K562 (cell line): ENCODE data around the gene PNMA3. TPM values are rescaled to one million over a fixed set of nuclear protein-coding genes. Genes with fewer than 3 reads are reported as not detected.

ENCODE experiments used
- ATAC-seq: fragments of 200-7000 bp; cut with Tn5 transposase; 3 replicates; pipeline ENCODE4 v1.9.1; 2020; ENCODE audit warnings: moderate library complexity
- BruUV-seq: library from RNA; stranded (reverse); fragments of 400-500 nt; replicated peaks from 2 replicates; lab custom pipeline; 2021; lab: Mats Ljungman, UMichigan
- CTCF ChIA-PET: fragments of 300-600 bp; formaldehyde crosslinking; extraction: SDS; loops from one replicate; lab custom pipeline; 2021; ENCODE audit warnings: low intra/inter-chr PET ratio; lab: Yijun Ruan, JAX
- POLR2A ChIA-PET: fragments of 300-600, 350-650 bp; sonication (Branson Sonifier 250); formaldehyde crosslinking; extraction: SDS; loops from one replicate; lab custom pipeline; 2021; ENCODE audit warnings: antibody characterized with exemption, inconsistent platforms; lab: Yijun Ruan, JAX
- DNase-seq, 4 experiments: peaks; one replicate each; pipeline versions ENCODE4 v3.0.0 to v3.0.0-alpha.2; 2011 to 2018; ENCODE audit warnings: low spot score in 3 of 4, mixed read lengths in 3 of 4; ENCODE audit errors: extremely low read depth in 1 of 4
- FAIRE-seq: peaks from 2 replicates; lab custom pipeline; 2011; peaks lifted over from hg19 to GRCh38; lab: Jason Lieb, UNC
- H2AFZ ChIP-seq: 2 replicates; pipeline ENCODE4 v1.6.0; 2011; ENCODE audit warnings: low read depth, low read length, control low read depth, inconsistent platforms
- H3K27ac ChIP-seq: fragments of 200-600 bp; 3 replicates; pipeline ENCODE4 v1.8.0; 2011; ENCODE audit warnings: low read depth, mild to moderate bottlenecking, control low read depth, inconsistent platforms, low read length, moderate library complexity, mixed read lengths; ENCODE audit errors: extremely low read depth
- H3K27me3 ChIP-seq, 2 experiments: fragments of 300-600 bp in 1 of 2; 2 replicates in 1 of 2; 3 replicates in 1 of 2; pipeline versions ENCODE4 v1.6.0 to v1.8.0; 2011; ENCODE audit warnings: inconsistent platforms in 2 of 2, low read length in 2 of 2, mild to moderate bottlenecking in 1 of 2, mixed read lengths in 1 of 2, moderate library complexity in 1 of 2; ENCODE audit not compliant: control insufficient read depth in 2 of 2, insufficient read depth in 2 of 2
- H3K36me3 ChIP-seq: fragments of 300-600 bp; 3 replicates; pipeline ENCODE4 v1.8.0; 2011; ENCODE audit warnings: mild to moderate bottlenecking, low read length, inconsistent platforms; ENCODE audit not compliant: control insufficient read depth, insufficient read depth
- H3K4me1 ChIP-seq, 2 experiments: fragments of 200-600 bp in 1 of 2; replicated peaks in 1 of 2; 2 replicates in 1 of 2; 3 replicates in 1 of 2; pipeline versions ENCODE4 v1.5.1 to v1.8.0; 2011; ENCODE audit warnings: inconsistent platforms in 2 of 2, low read length in 2 of 2, mild to moderate bottlenecking in 1 of 2, mixed read lengths in 1 of 2, moderate library complexity in 1 of 2; ENCODE audit not compliant: control insufficient read depth in 2 of 2, insufficient read depth in 2 of 2
- H3K4me2 ChIP-seq: 2 replicates; pipeline ENCODE4 v1.6.1; 2011; ENCODE audit warnings: low read length, control low read depth, inconsistent platforms, mixed read lengths; ENCODE audit not compliant: insufficient read depth
- H3K4me3 ChIP-seq: fragments of 200-600 bp; sonication (generic), shearing (Covaris generic); 2 replicates; pipeline ENCODE4 v1.5.1; 2016; ENCODE audit warnings: control low read depth, inconsistent platforms
- H3K79me2 ChIP-seq: fragments of 200-600 bp; 3 replicates; pipeline ENCODE4 v1.8.0; 2011; ENCODE audit warnings: low read length, inconsistent platforms; ENCODE audit not compliant: control insufficient read depth, insufficient read depth
- H3K9ac ChIP-seq, 2 experiments: 2 replicates each; pipeline versions ENCODE4 v1.6.0 to v1.6.1; 2011; ENCODE audit warnings: low read depth in 2 of 2, low read length in 2 of 2, control low read depth in 1 of 2, inconsistent platforms in 1 of 2, mild to moderate bottlenecking in 1 of 2, mixed read lengths in 1 of 2; ENCODE audit not compliant: insufficient read depth in 1 of 2
- H3K9me1 ChIP-seq: one replicate; pipeline ENCODE4 v1.6.0; 2011; ENCODE audit warnings: inconsistent platforms, mild to moderate bottlenecking, low read length, moderate library complexity; ENCODE audit not compliant: control insufficient read depth, insufficient read depth
- H3K9me3 ChIP-seq: replicated peaks from 2 replicates; pipeline ENCODE4 v1.5.1; 2011; ENCODE audit warnings: low read depth, low read length, inconsistent platforms; ENCODE audit not compliant: control insufficient read depth, insufficient read depth
- H4K20me1 ChIP-seq: replicated peaks from 2 replicates; pipeline ENCODE4 v1.6.1; 2011; ENCODE audit warnings: low read length, inconsistent platforms, mixed read lengths; ENCODE audit not compliant: control insufficient read depth, insufficient read depth
- NFE2 ChIP-seq: IDR thresholded peaks from 2 replicates; pipeline ENCODE4 v1.6.1; 2014; ENCODE audit warnings: antibody characterized with exemption, low read depth
- PHF21A ChIP-seq: fragments of 450-650 bp; IDR thresholded peaks from 2 replicates; pipeline ENCODE4 v1.6.1; 2017; ENCODE audit warnings: low read depth, borderline replicate concordance
- TARDBP ChIP-seq: fragments of 450-650 bp; IDR thresholded peaks from 2 replicates; pipeline ENCODE4 v1.6.1; 2016
- ZNF12 ChIP-seq: sonication (generic); formaldehyde crosslinking; IDR thresholded peaks from 2 replicates; pipeline ENCODE4 v1.4.0; 2020; ENCODE audit warnings: mild to moderate bottlenecking, missing genetic modification reagents
- WGBS: fragments of 100-300 bp; shearing (Covaris generic); methylation state at CpG from one replicate; pipeline ENCODE4 v1.1.6; 2016; ENCODE audit warnings: low coverage, mixed read lengths; ENCODE audit not compliant: insufficient coverage; ENCODE audit errors: missing lambda C conversion rate; 5-methylcytosine and 5-hydroxymethylcytosine counted together
- in situ Hi-C: fragments of 300-500 bp; cut with MboI; formaldehyde crosslinking; loops from 4 replicates; pipeline ENCODE4 v1.15.0; 2018; ENCODE audit warnings: inconsistent platforms, mixed read lengths
- intact Hi-C: fragments of 100-400 bp; cut with micrococcal nuclease; formaldehyde crosslinking; loops from 2 replicates; pipeline ENCODE4 v1.14.2; 2022
- polyA plus RNA-seq, 8 experiments: library from polyadenylated mRNA; depleted of rRNA in 4 of 8; stranded (reverse) in 5 of 8; unstranded in 3 of 8; fragments of >200 nt; fragmentation: Nextera tagmentation in 2 of 8; fragmentation: Illumina TruSeq in 1 of 8; extraction: Ambion mirVana in 2 of 8; extraction: Trizol in 1 of 8; gene quantifications; 2 replicates each; pipeline versions ENCODE4 v1.2.1 to v1.2.3, GENCODE V29; 2011 to 2014; ENCODE audit warnings: inconsistent platforms in 1 of 8, missing spikeins in 1 of 8
- total RNA-seq, 7 experiments: library from RNA; depleted of rRNA in 6 of 7; stranded (reverse); fragments of >200 nt in 6 of 7; fragmentation: Illumina TruSeq in 2 of 7; extraction: Trizol in 2 of 7; gene quantifications; 2 replicates each; pipeline versions ENCODE4 v1.2.1 to v1.2.3, GENCODE V29; 2011 to 2021; ENCODE audit warnings: low replicate concordance in 1 of 7
- TF ChIP-seq, protein P1 (sequence below): fragments of 450-650 bp; formaldehyde crosslinking; IDR thresholded peaks from 2 replicates; pipeline ENCODE4 v1.4.0; 2022; ENCODE audit warnings: missing genetic modification characterization

The PNMA3 gene
- total and polyA plus RNA-seq, 9 of the 15 experiments (the other 6 are each of a cell fraction or from before 2014, with no cell fraction given) = 0.01 to 1.5 (median 0.95) TPM; not detected in 1

DNA sequence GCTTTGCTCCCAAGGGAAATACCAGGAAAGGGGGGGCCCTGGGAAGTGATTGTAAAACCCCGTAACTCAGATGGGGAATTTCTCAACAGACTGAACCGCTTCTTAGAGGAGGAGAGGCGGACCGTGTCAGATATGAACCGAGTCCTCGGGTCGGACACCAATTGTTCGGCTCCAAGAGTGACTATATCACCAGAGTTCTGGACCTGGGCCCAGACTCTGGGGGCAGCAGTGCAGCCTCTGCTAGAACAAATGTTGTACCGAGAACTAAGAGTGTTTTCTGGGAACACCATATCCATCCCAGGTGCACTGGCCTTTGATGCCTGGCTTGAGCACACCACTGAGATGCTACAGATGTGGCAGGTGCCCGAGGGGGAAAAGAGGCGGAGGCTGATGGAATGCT is 1.0 kb downstream of the PNMA3 start:
- Histone ChIP-seq H4K20me1 (no peaks in the 10 kb centered on the region), H3K79me2 (no peaks in the 10 kb centered on the region), H3K4me2 (no peak overlapping the region), H3K4me3 (no peak overlapping the region), H3K36me3 (no peaks in the 10 kb centered on the region), H3K9me1 (no peaks in the 10 kb centered on the region), H3K9me3 (no peaks in the 10 kb centered on the region), H3K9ac (no peak overlapping the region), H2AFZ (no peak overlapping the region), H3K4me1 (peaks cover 5 to 13% of the 10 kb centered on the region in 2 experiments; a peak in 3 of 5 replicates), H3K27me3 (no peaks in the 10 kb centered on the region), H3K27ac (no peak overlapping the region)
- in situ Hi-C loops (no loop called here), intact Hi-C loops (no loop called here)
- WGBS = 55% methylated on average over 3 of the region's 11 CpGs
- FAIRE-seq = no peak
- CTCF ChIA-PET = no interaction called here
- TF ChIP-seq ZNF12 (CRISPR knock-in tag) (no peak), PHF21A (no peak), NFE2 (no peak), TARDBP (no peak)
- TF ChIP-seq, protein P1, sequence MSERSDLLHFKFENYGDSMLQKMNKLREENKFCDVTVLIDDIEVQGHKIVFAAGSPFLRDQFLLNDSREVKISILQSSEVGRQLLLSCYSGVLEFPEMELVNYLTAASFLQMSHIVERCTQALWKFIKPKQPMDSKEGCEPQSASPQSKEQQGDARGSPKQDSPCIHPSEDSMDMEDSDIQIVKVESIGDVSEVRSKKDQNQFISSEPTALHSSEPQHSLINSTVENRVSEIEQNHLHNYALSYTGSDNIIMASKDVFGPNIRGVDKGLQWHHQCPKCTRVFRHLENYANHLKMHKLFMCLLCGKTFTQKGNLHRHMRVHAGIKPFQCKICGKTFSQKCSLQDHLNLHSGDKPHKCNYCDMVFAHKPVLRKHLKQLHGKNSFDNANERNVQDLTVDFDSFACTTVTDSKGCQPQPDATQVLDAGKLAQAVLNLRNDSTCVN = no peak
- no TSS peak for BruUV-seq
- no peak for DNase-seq
- POLR2A ChIA-PET = no interaction called here
- ATAC-seq = no peak
